Common myeloid progenitor, CD34-positive (primary cell): Measurements from ENCODE around the gene RET.

Source experiments
- CTCF ChIA-PET: fragments of 350-600 bp; sonication (Branson Sonifier 250); formaldehyde crosslinking; loops from one replicate; lab custom pipeline; 2021; ENCODE audit warnings: antibody characterized with exemption; lab: Charles Lee
- POLR2A ChIA-PET: fragments of 350-600 bp; sonication (Branson Sonifier 250); formaldehyde crosslinking; loops from one replicate; lab custom pipeline; 2021; ENCODE audit warnings: antibody characterized with exemption; lab: Charles Lee
- DNase-seq, 3 donors: peaks; one replicate each; pipeline versions ENCODE4 v3.0.0 to v3.0.0-alpha.2; 2013
- H3K27ac ChIP-seq, 2 experiments: 1 replicate in 1 of 2; 2 replicates in 1 of 2; pipeline ENCODE4 v1.7.0; 2013; ENCODE audit warnings: inconsistent platforms in 2 of 2, low read length in 2 of 2, mild to moderate bottlenecking in 2 of 2, low read depth in 1 of 2, moderate library complexity in 1 of 2; ENCODE audit not compliant: severe bottlenecking in 2 of 2, insufficient read depth in 1 of 2, poor library complexity in 1 of 2
- H3K27me3 ChIP-seq, 5 experiments: replicated peaks in 2 of 5; 1 replicate in 3 of 5; 2 replicates in 2 of 5; pipeline versions ENCODE4 v1.6.1 to v1.7.0; 2013; ENCODE audit warnings: low read length in 4 of 5, mild to moderate bottlenecking in 2 of 5, moderate library complexity in 2 of 5, inconsistent platforms in 1 of 5; ENCODE audit not compliant: insufficient read depth in 5 of 5, control insufficient read depth in 4 of 5
- H3K36me3 ChIP-seq, 4 experiments: 1 replicate in 2 of 4; 2 replicates in 2 of 4; pipeline versions ENCODE4 v1.6.1 to v1.7.0; 2013; ENCODE audit warnings: low read length in 3 of 4, control low read depth in 1 of 4, mild to moderate bottlenecking in 1 of 4; ENCODE audit not compliant: control insufficient read depth in 4 of 4, insufficient read depth in 4 of 4
- H3K4me1 ChIP-seq, 4 experiments: 1 replicate in 3 of 4; 2 replicates in 1 of 4; pipeline versions ENCODE4 v1.6.1 to v1.7.1; 2013; ENCODE audit warnings: low read length in 3 of 4, mild to moderate bottlenecking in 3 of 4, control low read depth in 1 of 4, inconsistent platforms in 1 of 4, moderate library complexity in 1 of 4; ENCODE audit not compliant: control insufficient read depth in 4 of 4, insufficient read depth in 4 of 4; ENCODE audit errors: control extremely low read depth in 1 of 4
- H3K4me3 ChIP-seq, 7 experiments: 1 replicate in 4 of 7; 2 replicates in 3 of 7; pipeline versions ENCODE4 v1.5.1 to v1.7.0; 2013; ENCODE audit warnings: mild to moderate bottlenecking in 7 of 7, low read length in 6 of 7, moderate library complexity in 6 of 7, inconsistent platforms in 2 of 7, low read depth in 2 of 7, control low read depth in 1 of 7; ENCODE audit not compliant: insufficient read depth in 4 of 7, control insufficient read depth in 1 of 7; ENCODE audit errors: extremely low read depth in 1 of 7
- H3K9me3 ChIP-seq, 5 experiments: 1 replicate in 4 of 5; 2 replicates in 1 of 5; pipeline versions ENCODE4 v1.6.1 to v1.7.1; 2013; ENCODE audit warnings: low read length in 4 of 5, mild to moderate bottlenecking in 2 of 5, inconsistent platforms in 1 of 5, low read depth in 1 of 5, moderate library complexity in 1 of 5; ENCODE audit not compliant: control insufficient read depth in 4 of 5, insufficient read depth in 2 of 5; ENCODE audit errors: control extremely low read depth in 1 of 5
- WGBS: methylation state at CpG from one replicate; pipeline ENCODE4 v1.1.5; 2013; ENCODE audit not compliant: insufficient coverage; 5-methylcytosine and 5-hydroxymethylcytosine counted together

RET gene

GRCh38 chr10:43057831-43058340, 19.0 kb upstream of the RET start:
- no peaks in the 10 kb centered on the region for H3K36me3 ChIP-seq
- POLR2A ChIA-PET: no interaction called here
- WGBS: 77% methylated on average over 8 of the region's 9 CpGs
- CTCF ChIA-PET: interaction anchor here (1.4 kb wide), 1 partner anchor 14 kb away, joined by 3 read pairs; no protein-coding TSS in a partner anchor
- H3K4me3 ChIP-seq: no peak overlapping the region
- no peak for DNase-seq
- peaks cover 0 to 3% (median 0%) of the 10 kb centered on the region in 4 experiments for H3K4me1 ChIP-seq
- no peaks in the 10 kb centered on the region for H3K9me3 ChIP-seq
- no peak overlapping the region for H3K27ac ChIP-seq
- H3K27me3 ChIP-seq: peaks cover 0 to 2% (median 0%) of the 10 kb centered on the region in 5 experiments

DNA sequence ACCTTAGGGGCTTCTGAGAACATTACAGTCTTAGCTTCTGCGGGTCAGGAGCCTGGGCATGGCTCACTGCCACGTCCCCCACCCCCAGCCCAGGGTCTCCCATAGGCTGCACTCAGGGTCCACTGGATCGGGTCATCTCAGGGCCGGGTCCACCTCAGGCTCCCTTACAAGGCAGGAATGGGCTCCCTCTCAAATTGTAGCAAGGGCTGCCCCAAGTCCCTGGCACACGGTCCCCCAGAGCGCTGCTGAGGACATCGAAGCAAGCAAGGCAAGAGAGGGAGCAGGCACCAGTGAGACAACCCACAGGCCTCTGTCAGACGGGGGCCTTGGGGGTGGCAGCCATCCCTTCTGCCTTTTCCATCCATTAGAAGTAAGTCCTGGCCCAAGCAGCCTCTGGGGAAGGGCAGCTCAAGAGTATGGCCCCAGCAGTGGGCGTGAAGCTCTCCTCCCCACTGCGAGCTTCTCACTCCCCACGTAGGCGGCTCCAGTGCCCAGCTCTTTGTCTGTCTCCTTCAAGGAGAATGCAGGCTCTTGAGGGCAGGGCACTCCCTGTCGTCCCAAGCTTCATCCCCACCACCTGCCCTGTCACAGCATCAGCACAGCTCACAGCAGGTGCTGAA, 18.0 kb upstream of the RET start:
- Histone ChIP-seq H3K27me3 (peaks cover 0 to 2% (median 0%) of the 10 kb centered on the region in 5 experiments), H3K9me3 (no peaks in the 10 kb centered on the region), H3K4me3 (no peak overlapping the region), H3K27ac (no peak overlapping the region), H3K36me3 (no peaks in the 10 kb centered on the region), H3K4me1 (peaks cover 0 to 3% (median 0%) of the 10 kb centered on the region in 4 experiments)
- WGBS: 94% methylated on average over 10 of the region's 13 CpGs
- POLR2A ChIA-PET: no interaction called here
- no peak for DNase-seq
- CTCF ChIA-PET: interaction anchor here (1.2 to 1.6 kb wide), 3 partner anchors 10 to 17 kb away, joined by 3 to 6 read pairs (median 4); no protein-coding TSS in a partner anchor

GRCh38 chr10:43059336-43059720, 17.5 kb upstream of the RET start:
- no peak for DNase-seq
- 95% methylated on average over 3 of the region's 6 CpGs for WGBS
- Histone ChIP-seq H3K27ac (no peak overlapping the region), H3K4me1 (peaks cover 0 to 3% (median 0%) of the 10 kb centered on the region in 4 experiments), H3K36me3 (no peaks in the 10 kb centered on the region), H3K9me3 (no peaks in the 10 kb centered on the region), H3K4me3 (no peak overlapping the region), H3K27me3 (peaks cover 0 to 2% (median 0%) of the 10 kb centered on the region in 5 experiments)
- ChIA-PET POLR2A (no interaction called here), CTCF (interaction anchor here (1.2 to 1.6 kb wide), 3 partner anchors 9 to 16 kb away, joined by 3 to 6 read pairs (median 4); no protein-coding TSS in a partner anchor)

GRCh38 chr10:43059828-43060227, 17.0 kb upstream of the RET start:
- WGBS: 95% methylated on average over 6 of the region's 7 CpGs
- DNase-seq: no peak
- H3K27ac ChIP-seq: no peak overlapping the region
- no peaks in the 10 kb centered on the region for H3K9me3 ChIP-seq
- H3K27me3 ChIP-seq: peaks cover 0 to 2% (median 0%) of the 10 kb centered on the region in 5 experiments
- peaks cover 0 to 3% (median 0%) of the 10 kb centered on the region in 4 experiments for H3K4me1 ChIP-seq
- CTCF ChIA-PET: interaction anchor here (1.2 to 1.6 kb wide), 2 partner anchors 9 to 16 kb away, joined by 4 to 6 read pairs; no protein-coding TSS in a partner anchor
- H3K36me3 ChIP-seq: no peaks in the 10 kb centered on the region
- H3K4me3 ChIP-seq: no peak overlapping the region
- POLR2A ChIA-PET: no interaction called here

GRCh38 chr10:43060291-43060690, 16.6 kb upstream of the RET start:
- Histone ChIP-seq H3K4me1 (peaks cover 0 to 3% (median 0%) of the 10 kb centered on the region in 4 experiments), H3K36me3 (no peaks in the 10 kb centered on the region), H3K4me3 (no peak overlapping the region), H3K27ac (no peak overlapping the region), H3K9me3 (no peaks in the 10 kb centered on the region), H3K27me3 (peaks cover 0 to 2% (median 0%) of the 10 kb centered on the region in 5 experiments)
- ChIA-PET CTCF (no interaction called here), POLR2A (no interaction called here)
- WGBS: 81% methylated on average over 5 of the region's 6 CpGs
- no peak for DNase-seq

- no peaks in the 10 kb centered on the region for H3K9me3 ChIP-seq
- no peak overlapping the region for H3K4me3 ChIP-seq
- ChIA-PET POLR2A (no interaction called here), CTCF (no interaction called here)
- 98% methylated on average over 7 of the region's 8 CpGs for WGBS
- peaks cover 0 to 2% (median 0%) of the 10 kb centered on the region in 5 experiments for H3K27me3 ChIP-seq
- no peaks in the 10 kb centered on the region for H3K36me3 ChIP-seq
- H3K27ac ChIP-seq: no peak overlapping the region
- H3K4me1 ChIP-seq: peaks cover 0 to 3% (median 0%) of the 10 kb centered on the region in 4 experiments
- no peak for DNase-seq
Measured at GRCh38 chr10:43061331-43061730, 15.5 kb upstream of the RET start.

GRCh38 chr10:43061760-43062159, 15.1 kb upstream of the RET start:
- no peak overlapping the region for H3K4me3 ChIP-seq
- ChIA-PET CTCF (no interaction called here), POLR2A (no interaction called here)
- peaks cover 0 to 3% (median 0%) of the 10 kb centered on the region in 4 experiments for H3K4me1 ChIP-seq
- no peaks in the 10 kb centered on the region for H3K9me3 ChIP-seq
- H3K27me3 ChIP-seq: peaks cover 0 to 2% (median 0%) of the 10 kb centered on the region in 5 experiments
- 98% methylated on average over 9 of the region's 9 CpGs for WGBS
- DNase-seq: no peak
- H3K27ac ChIP-seq: no peak overlapping the region
- no peaks in the 10 kb centered on the region for H3K36me3 ChIP-seq
